Esophagus muscularis mucosa (tissue), 3 donors: Measurements from ENCODE around the gene ADAMTS17.

Experiments
- POLR2A ChIP-seq: fragments of 450-650 bp; IDR thresholded peaks from one replicate; pipeline ENCODE4 v1.6.1; 2017; ENCODE audit warnings: antibody characterized with exemption, moderate library complexity, mild to moderate bottlenecking, low read depth
- POLR2AphosphoS5 ChIP-seq, 2 donors: sonication (generic); formaldehyde crosslinking; IDR thresholded peaks; one replicate each; pipeline ENCODE4 v1.6.1; 2017; ENCODE audit warnings: antibody characterized with exemption in 2 of 2
- TF ChIP-seq, protein P1 (sequence below), 3 experiments: fragments of 200-600 bp in 2 of 3; fragments of 450-650 bp in 1 of 3; sonication (generic) in 2 of 3; IDR thresholded peaks; one replicate each; pipeline ENCODE4 v1.5.1; 2017 to 2019; ENCODE audit warnings: antibody characterized with exemption in 3 of 3, mild to moderate bottlenecking in 2 of 3, moderate library complexity in 1 of 3

DNA sequence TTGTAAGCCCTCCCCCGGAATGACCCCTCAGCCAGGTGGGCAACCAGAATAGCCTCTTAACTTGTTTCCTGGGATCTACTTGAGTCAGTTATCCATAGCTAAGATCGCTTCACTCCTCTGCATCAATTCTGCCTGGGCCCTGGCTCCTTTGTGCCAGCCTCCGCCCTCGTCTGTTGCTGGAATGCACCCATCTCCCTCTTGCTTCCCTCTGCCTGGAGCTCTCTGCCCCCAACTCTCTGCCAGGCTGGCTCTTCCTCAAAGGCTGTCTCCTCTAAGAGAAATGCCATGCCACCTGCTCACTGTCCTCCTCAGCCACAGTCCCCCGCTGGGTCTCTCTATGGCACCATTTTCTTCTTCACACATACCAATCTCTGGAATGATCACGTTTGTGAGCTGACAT, 240.8 kb downstream of the ADAMTS17 start:
- TF ChIP-seq, protein P1, sequence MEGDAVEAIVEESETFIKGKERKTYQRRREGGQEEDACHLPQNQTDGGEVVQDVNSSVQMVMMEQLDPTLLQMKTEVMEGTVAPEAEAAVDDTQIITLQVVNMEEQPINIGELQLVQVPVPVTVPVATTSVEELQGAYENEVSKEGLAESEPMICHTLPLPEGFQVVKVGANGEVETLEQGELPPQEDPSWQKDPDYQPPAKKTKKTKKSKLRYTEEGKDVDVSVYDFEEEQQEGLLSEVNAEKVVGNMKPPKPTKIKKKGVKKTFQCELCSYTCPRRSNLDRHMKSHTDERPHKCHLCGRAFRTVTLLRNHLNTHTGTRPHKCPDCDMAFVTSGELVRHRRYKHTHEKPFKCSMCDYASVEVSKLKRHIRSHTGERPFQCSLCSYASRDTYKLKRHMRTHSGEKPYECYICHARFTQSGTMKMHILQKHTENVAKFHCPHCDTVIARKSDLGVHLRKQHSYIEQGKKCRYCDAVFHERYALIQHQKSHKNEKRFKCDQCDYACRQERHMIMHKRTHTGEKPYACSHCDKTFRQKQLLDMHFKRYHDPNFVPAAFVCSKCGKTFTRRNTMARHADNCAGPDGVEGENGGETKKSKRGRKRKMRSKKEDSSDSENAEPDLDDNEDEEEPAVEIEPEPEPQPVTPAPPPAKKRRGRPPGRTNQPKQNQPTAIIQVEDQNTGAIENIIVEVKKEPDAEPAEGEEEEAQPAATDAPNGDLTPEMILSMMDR (IDR thresholded peaks at IDR 0.05) = no peak
- TF ChIP-seq POLR2AphosphoS5 (IDR thresholded peaks at IDR 0.05) = no peak
- no peak for TF ChIP-seq POLR2A
